GM12878 (cell line): ENCODE results near the gene TINCR. TPM values are rescaled to one million over a fixed set of nuclear protein-coding genes. Genes with fewer than 3 reads are reported as not detected.

Experiments used
- IRF5 ChIP-seq: fragments of 450-650 bp; IDR thresholded peaks from 2 replicates; pipeline ENCODE4 v1.6.1; 2017; ENCODE audit warnings: borderline replicate concordance
- KDM1A ChIP-seq: fragments of 200-600 bp; sonication (generic); IDR thresholded peaks from 2 replicates; pipeline ENCODE4 v1.6.1; 2016; ENCODE audit warnings: borderline replicate concordance
- MEF2A ChIP-seq: IDR thresholded peaks from 2 replicates; pipeline ENCODE4 v1.6.1; 2011; ENCODE audit warnings: low read depth, mild to moderate bottlenecking, low read length, moderate library complexity; ENCODE audit not compliant: insufficient read depth
- NFYB ChIP-seq: IDR thresholded peaks from 2 replicates; pipeline ENCODE4 v1.6.1; 2011; ENCODE audit warnings: low read depth, mild to moderate bottlenecking, low read length, improper control_type of control experiment, moderate library complexity; ENCODE audit not compliant: insufficient read depth
- PAX8 ChIP-seq: fragments of 450-650 bp; IDR thresholded peaks from 2 replicates; pipeline ENCODE4 v1.6.1; 2017; ENCODE audit warnings: mild to moderate bottlenecking, moderate library complexity
- POLR2AphosphoS2 ChIP-seq: IDR thresholded peaks from 2 replicates; pipeline ENCODE4 v1.6.1; 2011; ENCODE audit warnings: low read depth, mild to moderate bottlenecking, low read length, improper control_type of control experiment, moderate library complexity
- RELA ChIP-seq: fragments of 450-650 bp; IDR thresholded peaks from 2 replicates; pipeline ENCODE4 v1.8.0; 2014; ENCODE audit warnings: borderline replicate concordance; ENCODE audit not compliant: partially characterized antibody
- SIX5 ChIP-seq: IDR thresholded peaks from 2 replicates; pipeline ENCODE4 v1.6.1; 2011; ENCODE audit warnings: mild to moderate bottlenecking, low read depth, low read length, moderate library complexity; ENCODE audit not compliant: severe bottlenecking
- ZBTB11 ChIP-seq: fragments of 450-650 bp; formaldehyde crosslinking; IDR thresholded peaks from 2 replicates; pipeline ENCODE4 v1.5.0; 2022; ENCODE audit warnings: mild to moderate bottlenecking, missing genetic modification characterization
- ZNF592 ChIP-seq: fragments of 450-650 bp; IDR thresholded peaks from 2 replicates; pipeline ENCODE4 v1.6.1; 2017; ENCODE audit warnings: mild to moderate bottlenecking, moderate library complexity
- ZNF622 ChIP-seq: fragments of 450-650 bp; IDR thresholded peaks from 2 replicates; pipeline ENCODE4 v1.6.1; 2017; ENCODE audit warnings: mild to moderate bottlenecking, inconsistent platforms
- ZSCAN29 ChIP-seq: fragments of 450-650 bp; IDR thresholded peaks from 2 replicates; pipeline ENCODE4 v1.6.1; 2017; ENCODE audit warnings: mild to moderate bottlenecking, moderate library complexity
- polyA plus RNA-seq, 11 experiments: library from polyadenylated mRNA; depleted of rRNA in 4 of 11; unstranded in 6 of 11; stranded (reverse) in 5 of 11; fragments of >200 nt; fragmentation: Nextera tagmentation in 4 of 11; fragmentation: Illumina TruSeq in 1 of 11; extraction: Ambion mirVana in 4 of 11; extraction: Trizol in 1 of 11; gene quantifications; 1 replicate in 1 of 11; 2 replicates in 10 of 11; pipeline versions ENCODE4 v1.2.1 to v1.2.3, GENCODE V29; 2011 to 2016; ENCODE audit warnings: inconsistent platforms in 2 of 11, missing spikeins in 2 of 11, low read depth in 1 of 11
- total RNA-seq, 4 experiments: library from RNA; depleted of rRNA in 3 of 4; stranded (reverse); fragments of >200 nt in 3 of 4; fragmentation: Illumina TruSeq in 1 of 4; extraction: Trizol in 1 of 4; gene quantifications; 2 replicates each; pipeline versions ENCODE4 v1.2.1 to v1.2.3, GENCODE V29; 2013 to 2021

The TINCR gene
- total and polyA plus RNA-seq, 10 of the 15 experiments (the other 5 are each of a cell fraction or from before 2014, with no cell fraction given) = 0.02 to 0.36 (median 0.06) TPM; not detected in 3

DNA sequence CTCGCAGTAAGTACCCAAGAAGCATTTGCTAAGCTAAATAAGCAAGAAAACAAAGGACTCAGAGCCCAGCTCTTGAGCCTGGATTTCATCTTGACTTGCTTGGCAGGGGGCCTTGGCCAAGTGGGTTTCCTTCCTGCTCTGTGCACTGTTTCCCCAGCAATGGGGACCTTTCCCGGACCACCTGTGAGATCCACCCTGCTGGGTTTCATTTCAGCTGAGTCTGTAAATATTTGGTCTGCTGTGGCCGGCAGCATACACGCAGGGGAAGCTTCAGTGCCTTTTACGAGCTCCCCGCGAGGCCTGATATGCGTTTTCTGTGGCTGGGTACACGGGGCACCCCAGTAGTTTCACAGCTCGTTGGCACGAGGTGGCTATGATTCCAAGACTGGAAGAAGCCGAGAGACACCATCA lies 12.4 kb upstream of the TINCR start (continued):
- TF ChIP-seq ZNF592 (no peak), ZNF622 (no peak), IRF5 (no peak), ZSCAN29 (no peak), SIX5 (no peak), NFYB (no peak), KDM1A (no peak), ZBTB11 (CRISPR knock-in tag) (no peak), MEF2A (no peak), POLR2AphosphoS2 (no peak), RELA (no peak), PAX8 (no peak)
